H9 (cell line): ENCODE data around the gene GIGYF1. TPM values are rescaled to one million over a fixed set of nuclear protein-coding genes. Genes with fewer than 3 reads are reported as not detected.

ENCODE experiments used
- DNase-seq: peaks from one replicate; pipeline ENCODE4 v3.0.0-alpha.2; 2017
- H2AFZ ChIP-seq: one replicate; pipeline ENCODE4 v1.6.1; 2013; ENCODE audit warnings: mild to moderate bottlenecking, low read length, control low read depth, moderate library complexity
- H2AK5ac ChIP-seq: 2 replicates; pipeline ENCODE4 v1.6.1; 2013; ENCODE audit warnings: low read length, control low read depth, mixed read lengths; ENCODE audit not compliant: insufficient read length
- H2BK120ac ChIP-seq: one replicate; pipeline ENCODE4 v1.6.1; 2013; ENCODE audit warnings: low read depth, mild to moderate bottlenecking, low read length, control low read depth, inconsistent platforms; ENCODE audit not compliant: poor library complexity, severe bottlenecking
- H2BK12ac ChIP-seq: 2 replicates; pipeline ENCODE4 v1.6.1; 2013; ENCODE audit warnings: low read length, control low read depth, mixed read lengths, low read depth; ENCODE audit not compliant: insufficient read length
- H2BK15ac ChIP-seq: 2 replicates; pipeline ENCODE4 v1.6.1; 2013; ENCODE audit warnings: low read depth, low read length, control low read depth
- H2BK20ac ChIP-seq: one replicate; pipeline ENCODE4 v1.6.1; 2013; ENCODE audit warnings: low read depth, mild to moderate bottlenecking, low read length, control low read depth, inconsistent platforms; ENCODE audit not compliant: poor library complexity, severe bottlenecking
- H2BK5ac ChIP-seq: 2 replicates; pipeline ENCODE4 v1.6.1; 2013; ENCODE audit warnings: low read length, control low read depth, mixed read lengths; ENCODE audit not compliant: insufficient read length
- H3K14ac ChIP-seq: 2 replicates; pipeline ENCODE4 v1.6.1; 2013; ENCODE audit warnings: low read length, control low read depth; ENCODE audit not compliant: insufficient read depth
- H3K18ac ChIP-seq: 2 replicates; pipeline ENCODE4 v1.6.1; 2013; ENCODE audit warnings: low read depth, mild to moderate bottlenecking, mixed read lengths, low read length, control low read depth; ENCODE audit not compliant: insufficient read length
- H3K23ac ChIP-seq: 2 replicates; pipeline ENCODE4 v1.6.1; 2013; ENCODE audit warnings: low read length, control low read depth, mixed read lengths, low read depth; ENCODE audit not compliant: insufficient read length
- H3K23me2 ChIP-seq: 2 replicates; pipeline ENCODE4 v1.6.1; 2013; ENCODE audit warnings: low read depth, mild to moderate bottlenecking, mixed read lengths, low read length, control low read depth; ENCODE audit not compliant: insufficient read length, poor library complexity, severe bottlenecking
- H3K27ac ChIP-seq: 2 replicates; pipeline ENCODE4 v1.5.1; 2013; ENCODE audit warnings: low read length, control low read depth, mixed read lengths, low read depth; ENCODE audit not compliant: insufficient read length
- H3K27me3 ChIP-seq: 2 replicates; pipeline ENCODE4 v1.6.1; 2013; ENCODE audit warnings: low read length, control low read depth, inconsistent platforms; ENCODE audit not compliant: insufficient read depth
- H3K4ac ChIP-seq: 2 replicates; pipeline ENCODE4 v1.6.1; 2013; ENCODE audit warnings: low read depth, mild to moderate bottlenecking, control low read depth, inconsistent platforms, low read length, moderate library complexity
- H3K4me1 ChIP-seq: 2 replicates; pipeline ENCODE4 v1.6.1; 2013; ENCODE audit warnings: low read length, control low read depth, inconsistent platforms; ENCODE audit not compliant: insufficient read depth
- H3K4me2 ChIP-seq: 2 replicates; pipeline ENCODE4 v1.6.1; 2013; ENCODE audit warnings: low read length, control low read depth, mixed read lengths; ENCODE audit not compliant: insufficient read length, insufficient read depth
- H3K56ac ChIP-seq: 2 replicates; pipeline ENCODE4 v1.6.1; 2013; ENCODE audit warnings: low read depth, mild to moderate bottlenecking, mixed read lengths, low read length, control low read depth; ENCODE audit not compliant: insufficient read length
- H3K79me1 ChIP-seq: 2 replicates; pipeline ENCODE4 v1.6.1; 2013; ENCODE audit warnings: low read depth, mild to moderate bottlenecking, moderate library complexity, low read length, control low read depth, inconsistent platforms; ENCODE audit not compliant: insufficient read depth, poor library complexity, severe bottlenecking
- H3K79me2 ChIP-seq: 2 replicates; pipeline ENCODE4 v1.6.1; 2013; ENCODE audit warnings: low read length, control low read depth, inconsistent platforms; ENCODE audit not compliant: insufficient read depth
- H3K9ac ChIP-seq: 2 replicates; pipeline ENCODE4 v1.6.1; 2013; ENCODE audit warnings: low read length, control low read depth, mixed read lengths; ENCODE audit not compliant: insufficient read length; ENCODE audit errors: extremely low read depth
- H3K9me3 ChIP-seq: one replicate; pipeline ENCODE4 v1.6.1; 2013; ENCODE audit warnings: low read depth, low read length, inconsistent platforms; ENCODE audit not compliant: control insufficient read depth
- H3T11ph ChIP-seq: one replicate; pipeline ENCODE4 v1.6.1; 2013; ENCODE audit warnings: mild to moderate bottlenecking, low read length, control low read depth, inconsistent platforms
- H4K20me1 ChIP-seq: one replicate; pipeline ENCODE4 v1.6.1; 2013; ENCODE audit not compliant: control insufficient read depth, insufficient read length, insufficient read depth
- H4K5ac ChIP-seq: 2 replicates; pipeline ENCODE4 v1.6.1; 2013; ENCODE audit warnings: low read depth, mild to moderate bottlenecking, mixed read lengths, low read length, control low read depth; ENCODE audit not compliant: insufficient read length
- H4K8ac ChIP-seq: replicated peaks from 2 replicates; pipeline ENCODE4 v1.6.1; 2013; ENCODE audit warnings: low read length, control low read depth, mixed read lengths, low read depth; ENCODE audit not compliant: insufficient read length
- H4K91ac ChIP-seq: 2 replicates; pipeline ENCODE4 v1.6.1; 2013; ENCODE audit warnings: low read depth, mild to moderate bottlenecking, moderate library complexity, mixed read lengths, low read length, control low read depth; ENCODE audit not compliant: insufficient read length
- H3K27ac Mint-ChIP-seq, 3 experiments: 2 replicates in 2 of 3; 3 replicates in 1 of 3; pipeline ENCODE4 v1.8.0; 2020 to 2021; ENCODE audit warnings: mixed read lengths in 3 of 3, mild to moderate bottlenecking in 1 of 3, moderate library complexity in 1 of 3
- H3K27me3 Mint-ChIP-seq: 2 replicates; pipeline ENCODE4 v1.8.0; 2021; ENCODE audit warnings: low read depth, mild to moderate bottlenecking, moderate library complexity, mixed read lengths
- H3K36me3 Mint-ChIP-seq, 3 experiments: 2 replicates in 2 of 3; 3 replicates in 1 of 3; pipeline ENCODE4 v1.8.0; 2020 to 2021; ENCODE audit warnings: low read depth in 3 of 3, mixed read lengths in 3 of 3; ENCODE audit not compliant: insufficient read depth in 1 of 3
- H3K4me1 Mint-ChIP-seq, 2 experiments: 2 replicates each; pipeline ENCODE4 v1.8.0; 2020; ENCODE audit warnings: mixed read lengths in 2 of 2
- H3K4me3 Mint-ChIP-seq, 2 experiments: 2 replicates in 1 of 2; 3 replicates in 1 of 2; pipeline ENCODE4 v1.8.0; 2020 to 2021; ENCODE audit warnings: mild to moderate bottlenecking in 2 of 2, mixed read lengths in 2 of 2, moderate library complexity in 1 of 2
- H3K9me3 Mint-ChIP-seq, 2 experiments: 2 replicates in 1 of 2; 3 replicates in 1 of 2; pipeline ENCODE4 v1.8.0; 2020; ENCODE audit warnings: mild to moderate bottlenecking in 2 of 2, mixed read lengths in 2 of 2, moderate library complexity in 1 of 2
- WGBS: extraction: QIAGEN DNeasy Blood & Tissue Kit; methylation state at CpG from one replicate; pipeline ENCODE4 v1.1.7; 2013; ENCODE audit warnings: missing lambda C conversion rate, low lambda C conversion rate, mixed read lengths; ENCODE audit not compliant: insufficient read length; ENCODE audit errors: extremely low coverage; 5-methylcytosine and 5-hydroxymethylcytosine counted together
- total RNA-seq: library from RNA; stranded (reverse); gene quantifications from 2 replicates; pipeline ENCODE4 v1.2.1, GENCODE V29; 2021
- TF ChIP-seq, protein P1 (sequence below): fragments of 200-600 bp; sonication (generic); conservative IDR thresholded peaks from 3 replicates; pipeline ENCODE4 v1.8.0; 2021; ENCODE audit warnings: antibody characterized with exemption, mild to moderate bottlenecking

The GIGYF1 gene
- total RNA-seq, 1 experiment from 2014 or later = 104 TPM

GRCh38 chr7:100685049-100685605 lies 8.9 kb downstream of the GIGYF1 start:
- no peaks in the 10 kb centered on the region for H3K23me2 ChIP-seq
- H3K27ac Mint-ChIP-seq = no peak overlapping the region; a peak in 1 of 7 replicates
- no peaks in the 10 kb centered on the region for H3K79me1 ChIP-seq
- H4K20me1 ChIP-seq = no peaks in the 10 kb centered on the region
- H3K27me3 ChIP-seq = no peaks in the 10 kb centered on the region
- H2AK5ac ChIP-seq = no peak overlapping the region
- no peak overlapping the region for H3K23ac ChIP-seq
- H3K79me2 ChIP-seq = peaks cover 8% of the 10 kb centered on the region; the same call in 1 of the 2 replicates
- H3K4ac ChIP-seq = no peak overlapping the region
- no peak overlapping the region for H3K4me2 ChIP-seq
- no peak overlapping the region for H2BK120ac ChIP-seq
- no peak for DNase-seq
- WGBS = no CpG with 5 or more reads among the region's 18 CpGs
- no peak overlapping the region for H4K8ac ChIP-seq
- H3K14ac ChIP-seq = no peak overlapping the region
- no peaks in the 10 kb centered on the region for H3K9me3 ChIP-seq
- H3K4me1 ChIP-seq = no peaks in the 10 kb centered on the region
- H3K27ac ChIP-seq = no peak overlapping the region
- no peak overlapping the region for H2BK20ac ChIP-seq
- peaks cover 30 to 85% (median 76%) of the 10 kb centered on the region in 3 experiments for H3K36me3 Mint-ChIP-seq
- H2BK5ac ChIP-seq = no peak overlapping the region
- no peak overlapping the region for H4K5ac ChIP-seq
- no peaks in the 10 kb centered on the region for H3K27me3 Mint-ChIP-seq
- H4K91ac ChIP-seq = no peak overlapping the region
- no peak overlapping the region for H3K56ac ChIP-seq
- no peak overlapping the region for H3K4me3 Mint-ChIP-seq
- H3K18ac ChIP-seq = no peak overlapping the region
- no peaks in the 10 kb centered on the region for H3K9me3 Mint-ChIP-seq
- H2BK12ac ChIP-seq = no peak overlapping the region
- no peak overlapping the region for H3K9ac ChIP-seq
- H3T11ph ChIP-seq = no peak overlapping the region
- H2AFZ ChIP-seq = no peak overlapping the region
- TF ChIP-seq, protein P1, sequence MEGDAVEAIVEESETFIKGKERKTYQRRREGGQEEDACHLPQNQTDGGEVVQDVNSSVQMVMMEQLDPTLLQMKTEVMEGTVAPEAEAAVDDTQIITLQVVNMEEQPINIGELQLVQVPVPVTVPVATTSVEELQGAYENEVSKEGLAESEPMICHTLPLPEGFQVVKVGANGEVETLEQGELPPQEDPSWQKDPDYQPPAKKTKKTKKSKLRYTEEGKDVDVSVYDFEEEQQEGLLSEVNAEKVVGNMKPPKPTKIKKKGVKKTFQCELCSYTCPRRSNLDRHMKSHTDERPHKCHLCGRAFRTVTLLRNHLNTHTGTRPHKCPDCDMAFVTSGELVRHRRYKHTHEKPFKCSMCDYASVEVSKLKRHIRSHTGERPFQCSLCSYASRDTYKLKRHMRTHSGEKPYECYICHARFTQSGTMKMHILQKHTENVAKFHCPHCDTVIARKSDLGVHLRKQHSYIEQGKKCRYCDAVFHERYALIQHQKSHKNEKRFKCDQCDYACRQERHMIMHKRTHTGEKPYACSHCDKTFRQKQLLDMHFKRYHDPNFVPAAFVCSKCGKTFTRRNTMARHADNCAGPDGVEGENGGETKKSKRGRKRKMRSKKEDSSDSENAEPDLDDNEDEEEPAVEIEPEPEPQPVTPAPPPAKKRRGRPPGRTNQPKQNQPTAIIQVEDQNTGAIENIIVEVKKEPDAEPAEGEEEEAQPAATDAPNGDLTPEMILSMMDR = no peak
- peaks cover 2 to 17% of the 10 kb centered on the region in 2 experiments for H3K4me1 Mint-ChIP-seq
- H2BK15ac ChIP-seq = no peak overlapping the region
